ENCODE measurements around the gene IMPDH2.

The IMPDH2 gene

DNA sequence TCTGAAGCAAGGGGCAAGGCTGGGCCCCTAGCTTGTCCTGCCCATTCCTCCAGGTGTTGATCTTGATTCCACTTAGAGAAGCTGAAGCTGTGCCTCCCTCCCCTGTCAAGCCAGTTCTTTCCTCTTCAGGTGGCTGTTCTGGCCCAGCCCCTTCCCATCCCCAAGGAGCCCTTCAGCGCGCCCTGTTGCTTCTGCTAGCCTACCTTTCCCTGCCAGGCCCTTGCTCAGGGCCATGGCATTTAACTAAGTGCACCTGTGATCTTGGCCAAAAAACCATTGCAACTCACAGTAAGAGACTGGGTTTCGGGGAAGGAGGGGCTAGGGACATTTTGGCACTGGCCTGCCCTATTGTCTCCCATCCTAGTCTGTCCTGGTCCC, 23.9 kb downstream of the IMPDH2 start:
- no peak for DNase-seq

DNA sequence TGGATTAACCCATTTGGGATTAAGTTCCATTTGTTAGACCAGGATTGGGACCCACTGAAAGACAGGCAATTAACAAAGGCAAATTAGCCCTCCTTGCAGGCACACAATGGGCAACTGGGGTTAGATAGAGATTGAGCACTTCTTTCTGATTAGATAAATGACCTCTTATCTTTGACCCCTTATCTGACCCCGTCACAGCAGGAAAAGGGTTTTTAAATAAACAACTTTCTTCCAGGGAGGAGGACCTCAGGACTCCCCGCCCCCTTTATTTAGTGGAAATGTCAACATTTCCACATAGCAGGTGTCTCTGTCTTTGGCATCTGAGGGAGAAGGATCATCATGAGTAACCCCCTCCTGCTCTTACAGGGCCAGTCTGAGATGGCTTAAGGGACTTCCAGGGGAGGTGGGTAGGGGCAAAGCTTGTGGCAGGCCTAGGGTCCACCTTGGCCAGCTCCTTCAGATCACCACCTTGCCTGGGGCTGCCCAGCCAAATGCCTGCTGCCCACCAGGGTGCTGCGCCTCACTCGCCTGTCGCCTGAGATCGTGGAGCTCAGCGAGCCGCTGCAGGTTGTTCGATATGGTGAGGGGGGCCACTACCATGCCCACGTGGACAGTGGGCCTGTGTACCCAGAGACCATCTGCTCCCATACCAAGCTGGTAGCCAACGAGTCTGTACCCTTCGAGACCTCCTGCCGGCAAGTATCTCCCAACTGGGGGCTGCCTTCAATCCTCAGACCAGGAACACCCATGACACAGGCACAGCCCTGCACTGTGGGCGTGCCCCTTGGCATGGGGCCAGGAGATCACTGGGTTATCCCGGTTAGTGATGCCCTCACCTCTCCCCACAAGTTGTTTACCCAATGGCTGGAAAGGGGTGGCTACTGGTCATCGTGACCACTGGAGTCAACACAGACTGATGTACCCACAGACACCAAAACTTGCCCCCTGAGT, 24.6 kb downstream of the IMPDH2 start:
- no peak for DNase-seq

DNA sequence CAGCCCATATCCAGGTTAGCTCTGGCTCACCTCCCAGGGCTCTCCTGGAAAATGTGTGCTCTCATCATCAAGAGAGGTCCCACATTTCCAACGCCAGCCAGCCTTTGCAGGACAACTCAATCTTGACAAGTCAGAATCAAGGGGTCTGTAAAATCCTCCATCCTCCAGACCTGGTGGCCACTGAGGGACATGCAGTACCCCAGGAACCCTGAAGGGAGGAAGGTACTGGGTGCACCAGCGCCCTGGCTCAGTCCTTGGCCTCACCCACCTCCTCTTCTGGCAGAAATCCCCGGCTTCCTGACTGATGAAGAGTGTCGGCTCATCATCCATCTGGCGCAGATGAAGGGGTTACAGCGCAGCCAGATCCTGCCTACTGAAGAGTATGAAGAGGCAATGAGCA, 28.0 kb downstream of the IMPDH2 start:
- DNase-seq: no peak

DNA sequence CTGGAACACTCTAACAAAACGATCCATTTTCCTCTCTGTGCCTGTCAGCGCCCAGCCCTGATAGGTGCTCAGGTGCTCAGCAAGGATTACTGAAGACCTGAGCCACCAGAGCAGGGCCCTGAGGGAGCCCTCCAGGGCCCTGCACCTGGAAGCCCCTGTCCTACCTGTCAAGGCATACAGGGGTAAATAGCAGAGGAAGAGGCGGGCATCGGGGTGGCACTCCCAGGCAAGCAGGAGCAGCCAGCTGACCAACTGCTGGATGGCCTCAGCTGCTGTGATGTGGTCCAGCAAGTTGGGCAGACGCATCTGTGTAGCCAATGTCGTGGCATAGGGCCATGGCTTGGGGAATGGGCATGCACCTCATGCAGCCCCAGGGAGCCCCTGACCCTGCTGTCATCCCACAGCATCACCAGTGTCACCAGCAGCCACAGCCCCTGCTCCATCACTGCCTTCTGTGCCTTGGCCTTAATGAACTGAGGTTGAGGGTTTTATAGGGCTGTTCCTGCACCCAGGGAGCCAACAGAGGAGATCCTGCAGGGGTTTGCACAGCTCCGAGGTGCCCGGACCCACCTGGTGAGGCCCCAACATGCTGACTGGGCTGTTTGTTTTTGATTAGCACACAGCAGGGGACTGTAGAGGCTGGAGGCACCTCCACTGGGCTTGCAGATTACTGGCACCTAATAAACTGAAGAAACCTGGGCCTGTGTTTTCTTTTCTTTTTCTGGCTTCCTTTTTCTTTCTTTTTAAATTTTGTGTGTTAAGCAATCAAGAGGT, 29.9 kb downstream of the IMPDH2 start:
- no peak for DNase-seq

DNA sequence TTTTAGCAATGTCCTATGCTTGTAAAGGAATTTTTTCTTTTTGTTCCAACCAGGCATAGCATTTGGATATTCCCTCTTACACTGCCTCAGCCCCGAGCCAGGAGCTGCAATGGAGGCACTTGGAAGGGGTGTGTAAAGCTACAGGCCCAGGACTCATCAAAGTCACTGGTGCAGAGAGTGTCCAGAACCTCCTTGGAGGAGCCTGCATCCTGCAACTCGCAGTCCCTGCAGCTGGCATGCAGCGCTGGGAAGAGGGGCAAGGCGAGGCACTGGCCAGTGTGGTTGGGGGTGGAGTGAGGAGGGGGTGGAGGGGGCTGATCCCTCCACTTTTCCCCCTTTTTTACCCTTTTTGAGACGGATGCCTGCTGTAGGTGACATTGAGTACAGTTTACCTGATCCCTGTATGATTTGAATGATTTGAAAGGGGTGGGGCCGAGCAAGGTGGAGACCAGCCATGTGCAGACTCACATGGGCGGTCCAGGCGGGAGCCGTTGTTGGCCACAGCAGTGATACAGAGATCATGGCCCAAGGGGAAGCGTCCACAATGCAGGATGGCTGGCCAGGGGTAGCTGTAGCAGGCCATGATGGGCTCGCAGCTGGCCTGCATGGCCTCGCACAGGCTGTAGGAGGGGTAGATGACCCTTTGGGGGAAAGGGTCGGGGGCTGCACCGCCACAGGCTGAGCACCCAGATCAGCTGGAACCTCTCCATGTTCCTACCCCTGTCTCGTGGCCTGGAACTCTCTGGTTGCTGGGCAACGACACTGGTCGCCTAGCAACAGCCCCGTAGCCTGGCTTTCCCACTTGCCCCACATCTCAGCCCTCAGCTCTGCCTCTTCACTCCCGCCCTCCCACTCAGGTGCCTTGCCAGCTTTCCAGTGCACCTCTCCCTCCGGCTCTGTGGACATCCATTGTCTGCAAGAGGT, 31.2 kb downstream of the IMPDH2 start:
- no peak for DNase-seq

DNA sequence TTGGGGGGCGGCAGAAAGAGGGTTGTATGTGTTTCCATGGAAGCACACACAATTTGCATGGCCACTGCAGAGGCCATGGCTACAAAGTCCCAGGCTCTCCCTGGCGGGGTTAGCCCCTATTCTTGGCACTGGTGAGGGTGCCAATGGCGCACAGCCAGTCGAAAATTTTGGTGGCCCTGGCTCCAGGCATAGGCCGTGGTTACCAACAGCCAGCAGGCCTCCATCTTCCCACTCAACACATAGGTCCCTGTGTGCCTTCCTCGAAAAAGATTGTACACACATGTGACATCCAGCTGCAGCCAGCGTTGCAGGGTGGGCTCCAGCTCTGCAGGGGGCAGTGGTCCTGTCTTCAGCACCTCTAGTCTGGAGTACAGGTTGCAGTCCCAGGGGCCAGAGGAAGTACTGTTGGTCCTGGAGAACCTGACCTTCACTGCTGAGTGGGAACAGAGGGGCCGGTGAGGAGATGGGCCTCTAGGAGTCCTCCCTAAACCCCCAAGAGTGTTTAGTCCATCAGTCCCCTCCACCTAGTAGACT, 32.0 kb downstream of the IMPDH2 start:
- DNase-seq: no peak

DNA sequence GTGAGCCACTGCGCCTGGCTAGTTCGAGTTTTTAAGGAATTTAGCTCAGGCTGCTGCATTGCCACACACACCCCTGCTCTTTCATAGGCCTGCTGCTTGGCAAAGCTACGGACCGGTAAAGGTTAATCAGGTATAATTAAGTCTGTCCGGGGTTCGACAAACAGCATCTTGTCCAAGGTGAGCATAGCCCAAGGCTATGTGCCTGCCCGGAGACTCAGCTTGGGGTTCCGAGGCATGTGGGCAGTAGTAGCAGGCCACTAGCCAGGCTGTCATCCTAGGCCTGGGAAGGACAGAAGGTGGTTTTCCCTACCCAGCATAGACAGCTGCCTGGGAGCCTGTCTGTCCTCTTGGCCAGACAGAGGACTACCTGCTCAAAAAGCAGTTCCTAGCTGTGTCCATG, 32.6 kb downstream of the IMPDH2 start:
- DNase-seq: no peak

DNA sequence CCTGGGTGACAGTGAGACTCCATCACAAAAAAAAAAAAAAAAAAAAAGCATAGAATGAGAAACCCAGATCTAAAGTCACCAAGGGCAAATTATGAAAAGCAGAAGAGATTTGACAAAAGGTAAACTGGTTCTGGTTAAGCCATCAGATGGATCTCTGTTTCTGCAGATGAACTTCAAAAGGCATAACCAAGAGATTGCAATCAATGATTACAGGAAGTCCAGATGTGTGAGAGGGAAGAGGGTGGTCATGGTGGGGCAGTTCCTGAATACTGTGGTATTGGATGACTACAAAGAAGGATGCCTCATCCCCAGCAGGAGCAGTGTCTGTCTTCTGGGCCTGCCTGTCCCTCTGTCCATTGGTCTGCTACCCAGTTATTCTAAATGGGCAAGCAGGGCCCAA, 35.4 kb downstream of the IMPDH2 start:
- DNase-seq: no peak

DNA sequence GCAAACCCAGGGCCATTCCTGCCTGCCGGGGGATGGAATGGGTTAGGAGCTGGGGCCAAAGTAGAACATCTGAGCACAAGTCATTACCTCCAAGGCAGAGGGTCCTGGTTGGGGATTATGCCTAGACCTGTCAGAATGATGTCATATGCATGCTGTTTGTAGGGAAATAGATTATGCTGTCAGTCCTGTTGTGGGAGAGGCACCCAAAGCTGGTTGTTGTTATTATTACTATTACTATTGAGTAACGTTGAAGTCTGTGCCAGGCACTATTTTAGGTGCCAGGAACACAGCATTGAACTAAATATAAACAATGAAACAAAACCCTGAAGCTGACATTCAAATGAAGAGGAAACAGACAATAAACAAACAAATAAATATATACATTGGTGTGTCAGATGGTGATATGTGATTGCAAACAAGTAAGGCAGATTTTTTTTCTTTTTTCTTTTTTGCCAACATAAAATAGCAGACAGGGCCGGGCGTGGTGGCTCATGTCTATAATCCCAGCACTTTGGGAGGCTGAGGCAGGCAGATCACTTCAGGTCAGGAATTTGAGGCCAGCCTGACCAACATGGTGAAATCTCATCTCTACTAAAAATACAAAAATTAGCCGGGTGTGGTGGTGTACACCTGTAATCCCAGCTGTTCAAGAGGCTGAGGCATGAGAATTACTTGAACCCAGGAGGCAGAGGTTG, 37.2 kb downstream of the IMPDH2 start:
- no peak for DNase-seq

DNA sequence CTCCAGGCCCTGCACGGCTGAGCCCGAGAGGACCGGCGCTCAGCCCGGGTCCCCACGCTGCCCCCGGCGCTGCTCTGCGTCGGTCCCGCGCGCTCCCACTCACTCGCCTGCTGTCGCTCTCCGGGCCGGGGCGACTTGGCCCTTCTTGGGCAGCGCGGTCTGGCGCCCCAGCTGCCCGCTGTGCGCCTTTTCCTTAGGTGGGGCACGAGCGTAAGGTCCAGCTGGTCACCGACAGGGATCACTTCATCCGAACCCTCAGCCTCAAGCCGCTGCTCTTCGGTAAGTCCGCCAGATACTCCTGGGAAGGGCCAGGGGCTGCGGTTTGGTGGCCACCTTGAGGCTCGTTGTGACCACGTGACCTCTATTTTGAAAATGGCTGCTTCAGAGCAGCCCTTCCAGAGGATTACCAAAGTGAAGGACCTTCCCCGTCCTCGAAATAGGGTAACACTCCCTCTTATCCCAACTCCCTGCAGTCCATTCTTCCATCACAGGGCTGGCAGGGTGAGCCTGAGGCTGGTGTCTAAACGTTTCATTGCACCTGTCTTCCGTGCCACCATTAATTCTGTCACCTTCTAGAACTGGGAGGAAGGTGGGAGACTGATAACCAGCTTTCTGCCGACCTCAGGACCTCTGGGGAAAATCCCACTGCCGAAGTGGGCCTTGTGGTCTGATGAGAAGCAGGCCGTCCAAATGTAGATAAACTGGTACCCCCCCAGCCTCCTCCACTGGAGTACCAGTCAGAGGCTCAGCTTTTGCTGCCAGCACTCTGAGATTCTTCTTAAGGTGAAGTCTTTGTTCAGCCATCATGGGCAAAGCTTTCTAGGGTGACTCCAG, 38.3 kb downstream of the IMPDH2 start:
- peak; percentile 10 for DNase-seq

DNA sequence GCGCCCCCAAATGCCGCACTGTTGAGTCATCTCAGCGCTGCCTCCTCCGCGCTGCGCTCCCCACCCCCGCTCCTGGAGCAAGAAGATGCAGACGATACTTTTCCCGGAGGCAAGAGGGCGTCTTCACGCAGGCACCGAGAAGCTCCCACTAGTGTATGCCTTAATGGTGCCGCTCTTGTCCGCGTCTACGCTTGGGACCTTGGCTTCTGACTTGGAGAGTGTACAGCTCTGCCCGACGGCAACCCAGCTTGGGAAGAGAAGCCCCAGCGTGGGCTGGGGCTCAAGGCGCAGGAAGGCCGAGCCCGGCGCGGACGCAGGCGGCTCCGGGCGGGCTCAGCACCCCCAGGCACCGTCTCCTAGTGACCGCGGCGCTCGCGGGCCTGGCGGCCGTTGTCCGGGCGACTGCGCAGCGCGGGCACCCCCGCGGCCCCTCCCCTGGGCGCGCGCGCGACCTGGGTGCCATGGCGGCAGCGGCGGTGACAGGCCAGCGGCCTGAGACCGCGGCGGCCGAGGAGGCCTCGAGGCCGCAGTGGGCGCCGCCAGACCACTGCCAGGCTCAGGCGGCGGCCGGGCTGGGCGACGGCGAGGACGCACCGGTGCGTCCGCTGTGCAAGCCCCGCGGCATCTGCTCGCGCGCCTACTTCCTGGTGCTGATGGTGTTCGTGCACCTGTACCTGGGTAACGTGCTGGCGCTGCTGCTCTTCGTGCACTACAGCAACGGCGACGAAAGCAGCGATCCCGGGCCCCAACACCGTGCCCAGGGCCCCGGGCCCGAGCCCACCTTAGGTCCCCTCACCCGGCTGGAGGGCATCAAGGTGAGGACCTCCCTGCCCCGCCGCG, 39.2 kb downstream of the IMPDH2 start, which contains the start of gene P4HTM:
Gene P4HTM (plus strand): TSS at position 446 of the 840 bp plus-strand sequence. CDS start 16 bp downstream, at position 462.
- peak; percentile 60 for DNase-seq

DNA sequence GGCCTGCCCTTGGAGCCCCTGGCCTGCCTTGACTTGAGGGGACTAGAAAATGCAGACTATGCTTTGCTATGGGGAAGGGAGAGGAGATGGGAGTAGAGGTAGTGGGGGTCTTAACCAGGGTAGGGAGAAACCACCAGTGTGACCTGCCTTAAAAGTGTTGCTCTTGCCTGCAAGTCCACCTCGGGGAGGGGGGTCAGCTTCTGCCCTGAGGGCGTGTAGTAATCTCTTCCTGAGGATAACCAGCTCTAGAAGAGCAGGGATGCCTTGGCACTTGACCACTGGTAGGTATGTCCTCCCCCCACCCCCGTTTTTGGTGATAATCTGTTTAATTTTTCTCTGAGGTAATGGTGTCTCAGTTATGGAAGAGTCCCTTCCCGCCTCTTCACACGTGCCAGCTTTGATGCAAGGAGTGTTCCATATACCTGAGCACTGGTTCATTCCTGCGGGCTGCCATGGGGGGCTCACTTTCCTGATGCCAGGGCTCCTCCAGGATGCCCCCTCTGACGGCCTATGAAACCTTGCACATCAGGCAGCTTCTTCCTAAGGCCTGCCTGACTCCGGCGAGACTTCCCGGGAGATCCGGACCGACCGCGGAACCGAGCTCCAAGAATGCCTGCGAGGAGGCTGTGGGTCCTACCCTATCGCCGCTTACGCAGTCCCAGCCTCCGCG, 39.9 kb downstream of the IMPDH2 start:
- DNase-seq: no peak

DNA sequence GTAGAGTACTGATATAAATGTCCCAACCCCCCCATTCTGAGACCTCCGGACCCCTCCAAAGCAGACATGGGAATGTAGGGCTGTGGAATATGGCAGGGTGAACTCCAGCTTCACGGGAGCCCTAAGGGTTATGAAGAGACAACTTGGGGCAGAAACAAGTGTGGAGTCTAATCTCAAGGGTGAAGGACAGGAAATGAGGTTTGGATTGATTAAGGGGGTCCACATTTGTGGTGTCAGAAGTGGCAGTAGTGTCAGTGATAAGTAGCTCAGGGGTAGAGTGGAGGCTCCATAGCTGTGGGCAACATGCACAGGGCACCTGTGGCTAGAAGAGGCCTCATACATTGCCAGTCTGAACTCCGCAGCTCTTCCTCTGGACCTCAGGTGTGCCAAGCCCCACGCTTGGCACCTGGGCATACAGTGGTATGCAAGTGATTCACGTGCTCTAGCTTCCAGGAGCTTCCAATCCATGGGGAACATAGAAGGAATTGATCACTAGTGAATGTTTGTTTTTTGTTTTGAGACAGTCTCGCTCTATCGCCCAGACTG, 43.3 kb downstream of the IMPDH2 start:
- no peak for DNase-seq

DNA sequence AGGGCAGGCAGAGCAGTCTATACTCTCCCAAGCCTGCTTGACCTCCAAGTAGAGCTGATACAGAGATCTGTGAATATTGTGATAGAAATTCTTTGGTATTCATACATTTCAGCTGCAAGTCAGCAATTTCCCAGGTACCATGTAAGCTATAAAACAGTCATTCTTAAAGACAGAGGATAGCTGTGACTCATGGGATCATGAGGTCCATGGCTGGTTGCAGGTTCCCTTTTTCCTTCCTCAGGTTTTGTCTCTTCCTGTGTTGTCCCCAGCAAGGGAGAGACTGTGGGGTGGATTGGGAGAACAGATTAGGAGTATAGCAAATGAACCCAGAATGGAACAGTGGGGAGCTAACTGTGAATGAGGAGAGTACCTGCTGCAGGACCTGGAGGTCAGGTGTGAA, 44.5 kb downstream of the IMPDH2 start:
- no peak for DNase-seq

DNA sequence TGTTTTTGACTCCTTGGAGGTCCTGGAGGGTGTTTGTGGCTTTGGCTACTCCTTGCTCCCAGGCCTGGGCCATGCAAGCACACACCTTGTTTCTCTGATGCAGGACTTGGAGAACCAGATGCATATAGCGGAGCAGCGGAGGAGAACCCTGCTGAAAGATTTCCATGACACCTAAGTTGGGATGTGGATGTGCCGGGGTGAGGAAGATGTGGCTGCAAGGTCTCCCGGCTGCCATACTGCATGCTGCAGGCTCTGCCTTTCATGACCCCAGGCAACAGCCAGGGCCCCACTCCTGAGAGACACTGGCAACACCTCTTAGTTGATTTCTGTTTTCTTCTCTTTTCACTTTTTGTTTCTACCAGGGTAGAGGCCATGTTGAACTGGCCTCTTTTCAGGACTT, 46.1 kb downstream of the IMPDH2 start:
- DNase-seq: no peak

DNA sequence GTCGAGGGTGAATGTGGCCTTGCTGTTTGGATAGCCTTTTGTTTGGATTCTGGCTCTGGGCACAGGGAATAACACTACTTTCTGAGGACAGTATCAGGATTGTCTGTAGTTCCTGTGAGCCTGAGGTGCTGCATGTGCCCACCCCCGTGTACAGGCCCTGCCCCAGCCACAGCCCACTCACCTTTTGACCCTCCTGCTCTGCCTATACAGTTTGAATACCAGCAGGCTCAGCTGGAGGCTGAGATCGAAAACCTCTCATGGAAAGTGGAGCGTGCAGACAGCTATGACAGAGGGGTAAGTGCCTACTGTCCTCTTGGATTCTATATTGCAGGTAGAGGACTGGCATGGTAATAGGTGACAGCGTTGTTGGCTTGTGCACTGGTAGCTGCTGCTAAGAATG, 46.5 kb downstream of the IMPDH2 start:
- DNase-seq: no peak

DNA sequence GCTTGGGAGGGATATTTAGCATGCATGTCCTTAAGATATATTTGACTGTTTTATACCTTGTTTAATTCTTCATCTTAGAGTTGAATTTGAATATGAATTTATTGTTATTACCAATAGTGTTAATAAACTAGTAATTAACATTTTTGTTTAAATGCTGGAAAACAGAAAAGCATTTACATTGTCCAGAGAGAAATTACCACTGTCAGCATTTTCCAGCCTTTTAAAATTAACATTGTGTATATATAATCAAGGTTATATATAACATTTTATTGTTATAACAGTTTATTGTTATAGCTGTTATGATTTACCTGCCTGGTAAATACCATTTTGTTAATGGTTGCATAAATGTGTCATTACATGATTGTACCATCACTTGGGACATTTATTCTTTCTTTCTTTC, 47.2 kb downstream of the IMPDH2 start:
- no peak for DNase-seq

DNA sequence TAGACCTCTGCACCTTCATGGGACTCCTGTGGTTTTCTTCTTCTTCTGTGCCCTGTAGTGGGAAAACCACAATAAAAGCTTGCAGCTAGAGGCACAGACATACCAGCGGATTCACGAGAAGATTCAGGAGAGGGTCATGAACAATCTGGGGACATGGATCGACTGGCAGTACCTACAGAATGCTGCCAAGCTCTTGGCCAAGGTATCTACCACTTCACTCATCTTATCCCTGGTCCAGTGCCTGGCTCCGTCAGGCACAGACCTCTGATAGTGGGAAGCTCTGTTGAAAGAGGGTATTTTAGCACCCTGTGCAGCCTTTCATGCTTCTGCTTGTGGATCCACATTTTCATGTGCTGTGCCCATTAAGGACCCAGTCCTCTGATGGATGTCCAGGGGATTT, 48.9 kb downstream of the IMPDH2 start:
- no peak for DNase-seq

DNA sequence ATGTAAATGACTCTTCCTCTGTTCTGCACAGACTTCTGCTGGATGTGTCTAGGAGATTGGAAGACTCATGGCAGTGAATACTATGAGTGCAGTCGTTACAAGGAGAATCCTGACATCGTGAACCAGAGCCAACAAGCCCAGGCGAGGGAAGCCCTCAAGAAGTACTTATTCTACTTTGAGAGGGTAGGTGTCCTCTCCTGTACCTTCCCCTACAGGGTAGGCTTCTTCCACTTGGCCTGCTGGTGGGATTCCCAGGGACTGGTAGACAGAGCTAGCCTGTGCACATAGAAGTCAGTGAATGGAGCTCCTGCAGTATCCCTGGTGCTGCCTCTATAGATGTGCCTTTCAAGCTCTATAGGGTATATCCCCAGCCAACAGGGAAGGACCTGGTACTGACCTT, 49.7 kb downstream of the IMPDH2 start:
- no peak for DNase-seq
